ENCODE data around the gene MAPK8.

Gene MAPK8

DNA sequence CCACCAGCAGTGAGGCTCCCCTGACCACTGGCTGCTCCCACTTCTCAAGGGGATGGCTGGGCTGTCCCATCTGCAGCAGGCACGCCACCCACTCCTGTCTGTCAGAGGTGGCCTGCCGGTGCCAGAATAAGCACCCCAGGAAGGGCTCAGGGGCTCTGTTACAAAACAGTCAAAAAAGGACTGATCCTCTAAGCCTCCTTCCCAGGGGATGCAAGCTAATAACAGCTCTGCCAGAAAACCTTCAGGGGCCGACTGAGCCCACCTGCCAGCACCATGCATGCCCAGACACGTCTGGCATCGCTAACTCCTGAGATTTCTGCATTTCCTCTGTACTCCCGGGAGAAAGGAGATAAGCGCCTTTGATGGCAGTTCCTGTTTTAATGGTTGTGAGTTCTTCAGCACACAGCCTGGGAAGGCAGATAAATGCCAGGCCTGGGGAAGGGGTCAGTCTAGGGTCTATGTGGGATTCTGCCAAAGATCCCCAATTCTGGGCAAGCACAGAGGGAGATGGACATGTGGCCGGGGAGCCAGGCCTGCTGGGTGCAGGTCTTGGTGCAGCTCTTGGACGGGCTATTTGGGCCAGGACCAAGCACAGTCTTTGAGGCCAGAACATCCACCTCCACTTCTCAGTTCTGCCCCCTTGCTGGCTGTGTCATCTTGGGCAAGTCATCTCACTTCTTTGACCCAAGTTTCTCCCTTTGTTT is 170.0 kb downstream of the MAPK8 start:
- Histone ChIP-seq H3K27ac (ENCODE audit: low read length) (no peak overlapping the region), H3K27me3 (replicated peaks; ENCODE audit: insufficient read depth, low read length) (no peaks in the 10 kb centered on the region), H3K79me2 (ENCODE audit: low read length) (no peaks in the 10 kb centered on the region), H3K4me2 (ENCODE audit: low read depth, low read length) (no peak overlapping the region), H3K9me2 (replicated peaks; ENCODE audit: insufficient read depth, low read length) (no peaks in the 10 kb centered on the region), H3F3A (ENCODE audit: insufficient read depth, low read length) (no peaks in the 10 kb centered on the region), H2AFZ (ENCODE audit: low read length) (no peak overlapping the region), H3K4me1 (ENCODE audit: low read length) (no peaks in the 10 kb centered on the region), H3K9me3 (replicated peaks; ENCODE audit: insufficient read depth, low read length) (no peaks in the 10 kb centered on the region), H3K36me3 (replicated peaks; ENCODE audit: insufficient read depth, low read length) (no peaks in the 10 kb centered on the region), H3K9ac (ENCODE audit: low read length) (no peak overlapping the region), H4K20me1 (ENCODE audit: insufficient read depth, low read length) (no peaks in the 10 kb centered on the region), H3K4me3 (ENCODE audit: low read length) (no peak overlapping the region)
- no peak for DNase-seq
- TF ChIP-seq, protein P1, sequence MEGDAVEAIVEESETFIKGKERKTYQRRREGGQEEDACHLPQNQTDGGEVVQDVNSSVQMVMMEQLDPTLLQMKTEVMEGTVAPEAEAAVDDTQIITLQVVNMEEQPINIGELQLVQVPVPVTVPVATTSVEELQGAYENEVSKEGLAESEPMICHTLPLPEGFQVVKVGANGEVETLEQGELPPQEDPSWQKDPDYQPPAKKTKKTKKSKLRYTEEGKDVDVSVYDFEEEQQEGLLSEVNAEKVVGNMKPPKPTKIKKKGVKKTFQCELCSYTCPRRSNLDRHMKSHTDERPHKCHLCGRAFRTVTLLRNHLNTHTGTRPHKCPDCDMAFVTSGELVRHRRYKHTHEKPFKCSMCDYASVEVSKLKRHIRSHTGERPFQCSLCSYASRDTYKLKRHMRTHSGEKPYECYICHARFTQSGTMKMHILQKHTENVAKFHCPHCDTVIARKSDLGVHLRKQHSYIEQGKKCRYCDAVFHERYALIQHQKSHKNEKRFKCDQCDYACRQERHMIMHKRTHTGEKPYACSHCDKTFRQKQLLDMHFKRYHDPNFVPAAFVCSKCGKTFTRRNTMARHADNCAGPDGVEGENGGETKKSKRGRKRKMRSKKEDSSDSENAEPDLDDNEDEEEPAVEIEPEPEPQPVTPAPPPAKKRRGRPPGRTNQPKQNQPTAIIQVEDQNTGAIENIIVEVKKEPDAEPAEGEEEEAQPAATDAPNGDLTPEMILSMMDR (IDR thresholded peaks at IDR 0.05; ENCODE audit: low read length): no peak
- TF ChIP-seq EZH2phosphoT487 (IDR thresholded peaks at IDR 0.05; ENCODE audit: low read length): no peak
- TF ChIP-seq EZH2 (optimal IDR thresholded peaks at IDR 0.05; ENCODE audit: low read depth, low read length): no peak

DNA sequence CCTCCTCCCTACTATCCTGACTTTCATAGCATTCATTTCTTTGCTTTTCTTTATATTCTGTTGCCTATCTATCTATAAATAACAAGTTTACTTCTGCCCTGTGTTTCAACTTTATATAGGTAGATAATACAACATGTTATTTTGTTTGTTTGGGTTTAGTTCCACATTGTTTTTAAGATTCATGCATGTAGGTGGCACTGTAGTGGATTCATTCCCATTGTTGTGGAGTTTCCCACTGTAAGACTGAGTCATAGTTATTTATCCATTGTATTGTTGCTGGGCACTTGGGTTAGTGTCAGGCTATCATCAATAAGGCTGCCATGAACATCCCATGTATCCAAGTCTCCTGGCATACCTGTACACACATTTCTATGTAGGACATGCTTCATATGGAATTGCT is 170.7 kb downstream of the MAPK8 start:
- Histone ChIP-seq H3K79me2 (ENCODE audit: low read length) (no peaks in the 10 kb centered on the region), H3K4me2 (ENCODE audit: low read depth, low read length) (no peak overlapping the region), H3K4me1 (ENCODE audit: low read length) (no peaks in the 10 kb centered on the region)

GRCh38 chr10:48477616-48478015 is 171.1 kb downstream of the MAPK8 start:
- no peaks in the 10 kb centered on the region for H3F3A ChIP-seq (ENCODE audit: insufficient read depth, low read length)
- no peaks in the 10 kb centered on the region for H3K79me2 ChIP-seq (ENCODE audit: low read length)
- H3K4me1 ChIP-seq (ENCODE audit: low read length): no peaks in the 10 kb centered on the region
- H3K4me3 ChIP-seq (ENCODE audit: low read length): no peak overlapping the region
- H3K4me2 ChIP-seq (ENCODE audit: low read depth, low read length): no peak overlapping the region
- no peaks in the 10 kb centered on the region for H3K9me3 ChIP-seq (replicated peaks; ENCODE audit: insufficient read depth, low read length)
- no peaks in the 10 kb centered on the region for H3K36me3 ChIP-seq (replicated peaks; ENCODE audit: insufficient read depth, low read length)
- no peak overlapping the region for H3K27ac ChIP-seq (ENCODE audit: low read length)
- no peaks in the 10 kb centered on the region for H4K20me1 ChIP-seq (ENCODE audit: insufficient read depth, low read length)
- H2AFZ ChIP-seq (ENCODE audit: low read length): no peak overlapping the region
- H3K27me3 ChIP-seq (replicated peaks; ENCODE audit: insufficient read depth, low read length): no peaks in the 10 kb centered on the region
- no peak overlapping the region for H3K9ac ChIP-seq (ENCODE audit: low read length)
- H3K9me2 ChIP-seq (replicated peaks; ENCODE audit: insufficient read depth, low read length): no peaks in the 10 kb centered on the region
- no peak for DNase-seq
- TF ChIP-seq EZH2phosphoT487 (IDR thresholded peaks at IDR 0.05; ENCODE audit: low read length) (no peak), EZH2 (optimal IDR thresholded peaks at IDR 0.05; ENCODE audit: low read depth, low read length) (no peak)
- TF ChIP-seq, protein P1 (IDR thresholded peaks at IDR 0.05; ENCODE audit: low read length): no peak

More for the DNA sequence above, 170.7 kb downstream of the MAPK8 start:
- no peaks in the 10 kb centered on the region for H4K20me1 ChIP-seq (ENCODE audit: insufficient read depth, low read length)
- no peaks in the 10 kb centered on the region for H3F3A ChIP-seq (ENCODE audit: insufficient read depth, low read length)
- H2AFZ ChIP-seq (ENCODE audit: low read length): no peak overlapping the region
- TF ChIP-seq EZH2 (optimal IDR thresholded peaks at IDR 0.05; ENCODE audit: low read depth, low read length) (no peak), EZH2phosphoT487 (IDR thresholded peaks at IDR 0.05; ENCODE audit: low read length) (no peak)
- TF ChIP-seq, protein P1 (IDR thresholded peaks at IDR 0.05; ENCODE audit: low read length): no peak
- H3K27ac ChIP-seq (ENCODE audit: low read length): no peak overlapping the region
- no peak for DNase-seq
- H3K36me3 ChIP-seq (replicated peaks; ENCODE audit: insufficient read depth, low read length): no peaks in the 10 kb centered on the region
- no peaks in the 10 kb centered on the region for H3K9me3 ChIP-seq (replicated peaks; ENCODE audit: insufficient read depth, low read length)
- no peaks in the 10 kb centered on the region for H3K27me3 ChIP-seq (replicated peaks; ENCODE audit: insufficient read depth, low read length)
- no peaks in the 10 kb centered on the region for H3K9me2 ChIP-seq (replicated peaks; ENCODE audit: insufficient read depth, low read length)
- no peak overlapping the region for H3K9ac ChIP-seq (ENCODE audit: low read length)
- H3K4me3 ChIP-seq (ENCODE audit: low read length): no peak overlapping the region

All from MM.1S (cell line).